Gastroesophageal sphincter (tissue), 3 donors: Measurements from ENCODE around the gene TMTC2.

Source experiments
- EP300 ChIP-seq: sonication (generic); formaldehyde crosslinking; IDR thresholded peaks from one replicate; pipeline ENCODE4 v1.6.1; 2017; ENCODE audit warnings: antibody characterized with exemption, mild to moderate bottlenecking
- POLR2A ChIP-seq, 2 donors: fragments of 450-650 bp; IDR thresholded peaks; one replicate each; pipeline ENCODE4 v1.6.1; 2017; ENCODE audit warnings: antibody characterized with exemption in 2 of 2, mild to moderate bottlenecking in 2 of 2, moderate library complexity in 1 of 2
- POLR2AphosphoS5 ChIP-seq: sonication (generic); formaldehyde crosslinking; IDR thresholded peaks from one replicate; pipeline ENCODE4 v1.6.1; 2017; ENCODE audit warnings: antibody characterized with exemption
- TF ChIP-seq, protein P1 (sequence below), 4 experiments: fragments of 200-600 bp in 2 of 4; fragments of 450-650 bp in 2 of 4; sonication (generic) in 1 of 4; IDR thresholded peaks; one replicate each; pipeline ENCODE4 v1.5.1; 2017 to 2019; ENCODE audit warnings: antibody characterized with exemption in 4 of 4, mild to moderate bottlenecking in 2 of 4, moderate library complexity in 2 of 4

DNA sequence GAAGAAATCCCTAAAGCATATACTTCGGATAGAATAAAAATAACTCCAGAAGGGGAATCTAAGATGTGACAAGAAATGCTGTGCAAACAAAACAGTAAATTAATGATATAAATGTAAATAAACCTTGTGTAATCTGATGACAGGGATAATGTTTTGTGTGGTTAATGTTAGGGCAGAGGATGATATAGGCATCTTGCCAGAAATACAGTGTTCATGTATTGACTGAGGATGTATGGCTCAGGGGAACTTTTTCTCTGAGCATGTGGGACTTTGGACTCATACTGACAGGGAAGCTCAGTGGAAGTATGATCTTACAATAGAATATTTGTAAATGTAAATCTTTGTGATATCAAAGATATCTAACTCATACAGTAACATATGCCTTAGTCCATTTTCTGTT is 420.2 kb downstream of the TMTC2 start:
- TF ChIP-seq, protein P1, sequence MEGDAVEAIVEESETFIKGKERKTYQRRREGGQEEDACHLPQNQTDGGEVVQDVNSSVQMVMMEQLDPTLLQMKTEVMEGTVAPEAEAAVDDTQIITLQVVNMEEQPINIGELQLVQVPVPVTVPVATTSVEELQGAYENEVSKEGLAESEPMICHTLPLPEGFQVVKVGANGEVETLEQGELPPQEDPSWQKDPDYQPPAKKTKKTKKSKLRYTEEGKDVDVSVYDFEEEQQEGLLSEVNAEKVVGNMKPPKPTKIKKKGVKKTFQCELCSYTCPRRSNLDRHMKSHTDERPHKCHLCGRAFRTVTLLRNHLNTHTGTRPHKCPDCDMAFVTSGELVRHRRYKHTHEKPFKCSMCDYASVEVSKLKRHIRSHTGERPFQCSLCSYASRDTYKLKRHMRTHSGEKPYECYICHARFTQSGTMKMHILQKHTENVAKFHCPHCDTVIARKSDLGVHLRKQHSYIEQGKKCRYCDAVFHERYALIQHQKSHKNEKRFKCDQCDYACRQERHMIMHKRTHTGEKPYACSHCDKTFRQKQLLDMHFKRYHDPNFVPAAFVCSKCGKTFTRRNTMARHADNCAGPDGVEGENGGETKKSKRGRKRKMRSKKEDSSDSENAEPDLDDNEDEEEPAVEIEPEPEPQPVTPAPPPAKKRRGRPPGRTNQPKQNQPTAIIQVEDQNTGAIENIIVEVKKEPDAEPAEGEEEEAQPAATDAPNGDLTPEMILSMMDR (IDR thresholded peaks at IDR 0.05) = no peak
- no peak for TF ChIP-seq POLR2A (IDR thresholded peaks at IDR 0.05)
- no peak for TF ChIP-seq POLR2AphosphoS5
- no peak for TF ChIP-seq EP300
